ENCODE results near the gene RASL11B.

RASL11B gene

GRCh38 chr4:52873191-52873590, 11.1 kb downstream of the RASL11B start:
- DNase-seq (ENCODE audit: low read depth in 1 of 2, low spot score in 1 of 2): no peak

GRCh38 chr4:52873861-52874343, 11.8 kb downstream of the RASL11B start:
- no peak for DNase-seq (ENCODE audit: low read depth in 1 of 2, low spot score in 1 of 2)

- no peak for DNase-seq (ENCODE audit: low read depth in 1 of 2, low spot score in 1 of 2)
Observed at GRCh38 chr4:52874948-52875347, 12.8 kb downstream of the RASL11B start.

- DNase-seq (ENCODE audit: low read depth in 1 of 2, low spot score in 1 of 2): no peak
Observed at GRCh38 chr4:52876069-52876468, 14.0 kb downstream of the RASL11B start.

- no peak for DNase-seq (ENCODE audit: low read depth in 1 of 2, low spot score in 1 of 2)
Observed at GRCh38 chr4:52877036-52877435, 14.9 kb downstream of the RASL11B start.

GRCh38 chr4:52877694-52878093, 15.6 kb downstream of the RASL11B start:
- DNase-seq (ENCODE audit: low read depth in 1 of 2, low spot score in 1 of 2): no peak

- DNase-seq (ENCODE audit: low read depth in 1 of 2, low spot score in 1 of 2): no peak
Observed at GRCh38 chr4:52879471-52879870, 17.4 kb downstream of the RASL11B start.

- no peak for DNase-seq (ENCODE audit: low read depth in 1 of 2, low spot score in 1 of 2)
Observed at GRCh38 chr4:52880994-52881393, 18.9 kb downstream of the RASL11B start.

- DNase-seq (ENCODE audit: low read depth in 1 of 2, low spot score in 1 of 2): no peak
Observed at GRCh38 chr4:52883183-52883621, 21.1 kb downstream of the RASL11B start.

- no peak for DNase-seq (ENCODE audit: low read depth in 1 of 2, low spot score in 1 of 2)
Observed at GRCh38 chr4:52883707-52884669, 21.9 kb downstream of the RASL11B start.

GRCh38 chr4:52884994-52885393, 22.9 kb downstream of the RASL11B start:
- DNase-seq (ENCODE audit: low read depth in 1 of 2, low spot score in 1 of 2): no peak

GRCh38 chr4:52889354-52889753, 27.2 kb downstream of the RASL11B start:
- DNase-seq (ENCODE audit: low read depth in 1 of 2, low spot score in 1 of 2): no peak

- no peak for DNase-seq (ENCODE audit: low read depth in 1 of 2, low spot score in 1 of 2)
Observed at GRCh38 chr4:52889778-52890520, 27.8 kb downstream of the RASL11B start.

GRCh38 chr4:52890521-52890791, 28.3 kb downstream of the RASL11B start:
- DNase-seq (ENCODE audit: low read depth in 1 of 2, low spot score in 1 of 2): no peak

- DNase-seq (ENCODE audit: low read depth in 1 of 2, low spot score in 1 of 2): no peak
Observed at GRCh38 chr4:52891743-52892142, 29.6 kb downstream of the RASL11B start.

- no peak for DNase-seq (ENCODE audit: low read depth in 1 of 2, low spot score in 1 of 2)
Observed at GRCh38 chr4:52892880-52893279, 30.8 kb downstream of the RASL11B start.

- no peak for DNase-seq (ENCODE audit: low read depth in 1 of 2, low spot score in 1 of 2)
Observed at GRCh38 chr4:52894443-52894842, 32.3 kb downstream of the RASL11B start.

- no peak for DNase-seq (ENCODE audit: low read depth in 1 of 2, low spot score in 1 of 2)
Observed at GRCh38 chr4:52903273-52903672, 41.2 kb downstream of the RASL11B start.

- no peak for DNase-seq (ENCODE audit: low read depth in 1 of 2, low spot score in 1 of 2)
Observed at GRCh38 chr4:52904421-52904820, 42.3 kb downstream of the RASL11B start.

- DNase-seq (ENCODE audit: low read depth in 1 of 2, low spot score in 1 of 2): no peak
Observed at GRCh38 chr4:52907510-52907909, 45.4 kb downstream of the RASL11B start.

GRCh38 chr4:52910115-52910514, 48.0 kb downstream of the RASL11B start:
- DNase-seq (ENCODE audit: low read depth in 1 of 2, low spot score in 1 of 2): no peak

GRCh38 chr4:52911684-52912294, 49.7 kb downstream of the RASL11B start:
- peak; percentile 8 to 58 for DNase-seq (ENCODE audit: low read depth in 1 of 2, low spot score in 1 of 2)
